C4-2B (cell line): ENCODE measurements around the gene ICE2.
"Not testable (repeated sequence)": the region's sequence is repeated elsewhere in the genome, so short reads cannot be mapped to it uniquely, and the experiment has no call there.

Experiments used
- ZFX ChIP-seq: fragments of 450-650 bp; IDR thresholded peaks from 2 replicates; pipeline ENCODE4 v1.6.1; 2017
- TF ChIP-seq, protein P1 (sequence below): fragments of 450-650 bp; conservative IDR thresholded peaks from 2 replicates; pipeline ENCODE4 v1.5.1; 2017; ENCODE audit warnings: mild to moderate bottlenecking

DNA sequence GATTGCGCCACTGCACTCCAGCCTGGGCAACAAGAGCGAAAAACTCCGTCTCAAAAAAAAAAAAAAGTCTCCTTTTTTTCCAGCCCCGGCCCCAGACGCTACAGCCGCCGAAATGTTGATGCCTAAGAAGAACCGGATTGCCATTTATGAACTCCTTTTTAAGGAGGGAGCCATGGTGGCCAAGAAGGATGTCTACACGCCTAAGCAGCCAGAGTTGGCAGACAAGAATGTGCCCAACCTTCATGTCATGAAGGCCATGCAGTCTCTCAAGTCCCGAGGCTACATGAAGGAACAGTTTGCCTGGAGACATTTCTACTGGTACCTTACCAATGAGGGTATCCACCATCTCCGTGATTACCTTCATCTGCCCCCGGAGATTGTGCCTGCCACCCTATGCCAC is 74.6 kb downstream of the ICE2 start:
- TF ChIP-seq, protein P1, sequence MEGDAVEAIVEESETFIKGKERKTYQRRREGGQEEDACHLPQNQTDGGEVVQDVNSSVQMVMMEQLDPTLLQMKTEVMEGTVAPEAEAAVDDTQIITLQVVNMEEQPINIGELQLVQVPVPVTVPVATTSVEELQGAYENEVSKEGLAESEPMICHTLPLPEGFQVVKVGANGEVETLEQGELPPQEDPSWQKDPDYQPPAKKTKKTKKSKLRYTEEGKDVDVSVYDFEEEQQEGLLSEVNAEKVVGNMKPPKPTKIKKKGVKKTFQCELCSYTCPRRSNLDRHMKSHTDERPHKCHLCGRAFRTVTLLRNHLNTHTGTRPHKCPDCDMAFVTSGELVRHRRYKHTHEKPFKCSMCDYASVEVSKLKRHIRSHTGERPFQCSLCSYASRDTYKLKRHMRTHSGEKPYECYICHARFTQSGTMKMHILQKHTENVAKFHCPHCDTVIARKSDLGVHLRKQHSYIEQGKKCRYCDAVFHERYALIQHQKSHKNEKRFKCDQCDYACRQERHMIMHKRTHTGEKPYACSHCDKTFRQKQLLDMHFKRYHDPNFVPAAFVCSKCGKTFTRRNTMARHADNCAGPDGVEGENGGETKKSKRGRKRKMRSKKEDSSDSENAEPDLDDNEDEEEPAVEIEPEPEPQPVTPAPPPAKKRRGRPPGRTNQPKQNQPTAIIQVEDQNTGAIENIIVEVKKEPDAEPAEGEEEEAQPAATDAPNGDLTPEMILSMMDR, result not testable (repeated sequence)
- not testable (repeated sequence) for TF ChIP-seq ZFX
